Keratinocyte (primary cell): Measurements from ENCODE around the gene ZNF554.

Experiments used
- EZH2 ChIP-seq: IDR thresholded peaks from one replicate; pipeline ENCODE4 v1.6.1; 2012; ENCODE audit warnings: inconsistent platforms, mild to moderate bottlenecking, low read length, moderate library complexity
- TF ChIP-seq, protein P1 (sequence below), 3 experiments: IDR thresholded peaks in 1 of 3; conservative IDR thresholded peaks in 1 of 3; optimal IDR thresholded peaks in 1 of 3; 2 replicates in 2 of 3; 3 replicates in 1 of 3; pipeline versions ENCODE3 to v1.5.1; 2011; ENCODE audit warnings: low read length in 3 of 3, mild to moderate bottlenecking in 3 of 3, moderate library complexity in 2 of 3, control low read depth in 1 of 3, inconsistent platforms in 1 of 3; ENCODE audit not compliant: insufficient read depth in 2 of 3; ENCODE audit errors: extremely low read depth in 1 of 3

DNA sequence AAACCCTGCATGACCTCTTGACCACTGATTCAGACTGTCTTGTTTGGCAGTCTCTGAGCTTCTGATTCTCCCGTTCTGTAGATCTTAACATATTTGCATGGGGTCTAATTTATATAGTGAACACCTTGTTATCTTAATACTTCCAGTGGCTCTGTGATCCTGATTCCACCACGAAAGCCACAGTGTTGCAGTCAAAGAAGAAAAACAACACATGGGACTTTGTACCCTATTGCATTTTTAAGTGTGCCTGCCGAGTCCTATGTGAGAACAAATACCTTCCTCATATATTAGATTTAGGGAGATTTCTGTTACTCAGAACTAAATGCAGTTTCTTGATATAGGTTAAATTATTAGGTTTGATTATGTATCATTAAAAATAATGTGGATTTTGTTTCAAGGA is 35.2 kb downstream of the ZNF554 start:
- TF ChIP-seq EZH2, result no peak
- TF ChIP-seq, protein P1, sequence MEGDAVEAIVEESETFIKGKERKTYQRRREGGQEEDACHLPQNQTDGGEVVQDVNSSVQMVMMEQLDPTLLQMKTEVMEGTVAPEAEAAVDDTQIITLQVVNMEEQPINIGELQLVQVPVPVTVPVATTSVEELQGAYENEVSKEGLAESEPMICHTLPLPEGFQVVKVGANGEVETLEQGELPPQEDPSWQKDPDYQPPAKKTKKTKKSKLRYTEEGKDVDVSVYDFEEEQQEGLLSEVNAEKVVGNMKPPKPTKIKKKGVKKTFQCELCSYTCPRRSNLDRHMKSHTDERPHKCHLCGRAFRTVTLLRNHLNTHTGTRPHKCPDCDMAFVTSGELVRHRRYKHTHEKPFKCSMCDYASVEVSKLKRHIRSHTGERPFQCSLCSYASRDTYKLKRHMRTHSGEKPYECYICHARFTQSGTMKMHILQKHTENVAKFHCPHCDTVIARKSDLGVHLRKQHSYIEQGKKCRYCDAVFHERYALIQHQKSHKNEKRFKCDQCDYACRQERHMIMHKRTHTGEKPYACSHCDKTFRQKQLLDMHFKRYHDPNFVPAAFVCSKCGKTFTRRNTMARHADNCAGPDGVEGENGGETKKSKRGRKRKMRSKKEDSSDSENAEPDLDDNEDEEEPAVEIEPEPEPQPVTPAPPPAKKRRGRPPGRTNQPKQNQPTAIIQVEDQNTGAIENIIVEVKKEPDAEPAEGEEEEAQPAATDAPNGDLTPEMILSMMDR (optimal IDR thresholded peaks at IDR 0.05 in 1 of 3, IDR thresholded peaks at IDR 0.05 in 1 of 3, conservative IDR thresholded peaks at IDR 0.05 in 1 of 3; ENCODE audit: extremely low read depth in 1 of 3, insufficient read depth in 2 of 3, low read length in 3 of 3), result no peak
